Skeletal muscle tissue (tissue), 4 donors: ENCODE data around the gene GID4. TPM values are rescaled to one million over a fixed set of nuclear protein-coding genes. Genes with fewer than 3 reads are reported as not detected.

ENCODE experiments used
- H3K27ac ChIP-seq: one replicate; pipeline ENCODE4 v1.7.0; 2013; ENCODE audit warnings: mild to moderate bottlenecking, low read depth, low read length, inconsistent platforms
- H3K27me3 ChIP-seq, 3 donors: one replicate each; pipeline ENCODE4 v1.7.0; 2013; ENCODE audit warnings: low read length in 3 of 3; ENCODE audit not compliant: control insufficient read depth in 3 of 3, insufficient read depth in 3 of 3
- H3K36me3 ChIP-seq, 3 donors: one replicate each; pipeline ENCODE4 v1.7.0; 2013; ENCODE audit warnings: low read length in 3 of 3; ENCODE audit not compliant: control insufficient read depth in 3 of 3, insufficient read depth in 3 of 3
- H3K4me1 ChIP-seq, 3 donors: one replicate each; pipeline ENCODE4 v1.7.0; 2013; ENCODE audit warnings: low read length in 3 of 3, mild to moderate bottlenecking in 3 of 3; ENCODE audit not compliant: control insufficient read depth in 3 of 3, insufficient read depth in 3 of 3
- H3K4me3 ChIP-seq, 3 donors: one replicate each; pipeline ENCODE4 v1.7.0; 2013; ENCODE audit warnings: low read length in 3 of 3
- H3K9ac ChIP-seq, 3 donors: one replicate each; pipeline ENCODE4 v1.7.0; 2013; ENCODE audit warnings: low read length in 3 of 3, mild to moderate bottlenecking in 3 of 3, moderate library complexity in 2 of 3, low read depth in 1 of 3
- H3K9me3 ChIP-seq, 3 donors: one replicate each; pipeline ENCODE4 v1.7.0; 2013; ENCODE audit warnings: low read length in 3 of 3; ENCODE audit not compliant: control insufficient read depth in 3 of 3
- total RNA-seq: library from RNA; depleted of rRNA; stranded (reverse); fragments of >200 nt; gene quantifications from one replicate; pipeline ENCODE4 v1.2.3, GENCODE V29; 2014
- donor health status: Osteomylitis.

The GID4 gene
- total RNA-seq, 1 donor from 2014 or later, result 5.2 TPM

DNA sequence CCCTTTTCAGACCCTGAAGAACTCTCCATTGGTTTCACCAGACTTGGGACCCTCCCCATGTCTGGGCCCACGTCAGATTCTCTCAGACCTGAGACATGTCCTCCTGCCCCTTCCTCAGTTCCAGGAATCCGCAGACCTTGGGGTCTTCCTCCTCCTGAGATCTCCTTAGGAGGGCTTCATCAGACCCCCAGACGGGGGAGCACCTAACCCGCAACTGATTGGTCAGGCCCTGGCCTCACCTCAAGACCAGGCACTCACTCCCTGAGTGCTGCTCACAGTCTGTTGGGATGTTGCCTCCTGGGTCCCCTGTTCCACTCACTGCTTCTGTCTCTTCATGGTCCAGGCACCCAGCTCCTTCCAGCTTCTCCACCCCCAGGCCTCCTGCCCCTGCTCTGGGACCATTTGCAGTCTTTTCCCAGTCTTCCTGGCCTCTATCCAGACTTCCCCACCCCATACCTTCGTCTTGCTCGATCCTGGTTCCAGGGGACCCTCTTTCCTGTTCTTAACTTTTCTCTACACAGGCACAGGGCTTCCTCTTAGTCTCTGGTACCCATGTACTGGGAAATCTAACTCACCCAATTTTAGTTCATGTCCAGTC, 1.2 kb downstream of the GID4 start:
- peak overlapping the region; percentile 83 for H3K27ac ChIP-seq
- peak overlapping the region; percentile 75 to 87 (median 78) for H3K4me3 ChIP-seq
- peak overlapping the region; percentile 85 to 88 (median 85) for H3K9ac ChIP-seq
- H3K27me3 ChIP-seq, result no peaks in the 10 kb centered on the region
- H3K9me3 ChIP-seq, result no peaks in the 10 kb centered on the region
- H3K36me3 ChIP-seq, result peaks cover 0 to 7% (median 5%) of the 10 kb centered on the region in 3 donors
- peaks cover 26 to 51% (median 31%) of the 10 kb centered on the region in 3 donors for H3K4me1 ChIP-seq

DNA sequence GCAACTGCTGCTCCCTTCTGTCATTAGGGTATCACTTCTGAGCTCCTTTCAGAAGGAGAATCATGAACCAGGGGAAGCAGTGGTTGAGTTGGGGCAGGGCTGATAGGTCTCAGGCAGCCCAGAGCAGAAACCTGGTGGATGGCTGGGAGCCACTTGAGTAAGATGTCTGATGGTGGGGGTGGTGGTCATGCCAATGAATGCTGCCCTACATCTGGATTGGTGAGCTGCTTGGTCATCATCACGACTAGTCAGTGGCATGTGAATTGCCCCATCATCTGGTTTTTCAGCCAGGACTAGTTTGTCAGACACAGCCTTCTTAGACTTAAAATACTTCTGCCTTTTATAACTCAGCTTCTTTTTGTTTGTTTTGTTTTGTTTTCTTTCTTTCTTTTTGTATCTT, 2.6 kb downstream of the GID4 start:
- no peak overlapping the region for H3K4me3 ChIP-seq
- H3K4me1 ChIP-seq, result peaks cover 26 to 51% (median 31%) of the 10 kb centered on the region in 3 donors
- no peaks in the 10 kb centered on the region for H3K27me3 ChIP-seq
- H3K9ac ChIP-seq, result peak overlapping the region in 2 of 3 donors; percentile 36 to 42
- H3K36me3 ChIP-seq, result peaks cover 4 to 13% (median 13%) of the 10 kb centered on the region in 3 donors
- H3K27ac ChIP-seq, result peak overlapping the region; percentile 22
- H3K9me3 ChIP-seq, result no peaks in the 10 kb centered on the region

DNA sequence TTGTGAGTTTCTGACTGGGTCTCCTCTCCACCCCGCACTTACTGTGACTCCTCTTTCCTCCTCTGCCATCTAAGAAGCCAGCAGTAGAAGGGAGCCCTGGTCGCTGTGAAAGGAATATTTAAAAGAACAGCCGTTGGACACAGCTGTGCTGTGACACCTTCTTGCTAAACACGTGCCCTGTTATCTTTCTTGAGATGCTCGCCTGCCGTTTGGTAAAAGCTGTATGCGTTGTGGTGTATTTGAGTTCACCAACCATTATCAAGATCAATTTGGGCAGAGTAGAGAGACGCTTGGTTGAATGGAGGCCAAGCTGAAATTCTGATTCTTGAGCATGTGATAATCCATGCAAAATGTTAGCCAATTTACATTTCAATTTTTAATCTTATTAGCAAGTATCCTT, 3.8 kb downstream of the GID4 start:
- no peak overlapping the region for H3K9ac ChIP-seq
- no peaks in the 10 kb centered on the region for H3K27me3 ChIP-seq
- no peaks in the 10 kb centered on the region for H3K9me3 ChIP-seq
- H3K4me1 ChIP-seq, result peaks cover 21 to 46% (median 27%) of the 10 kb centered on the region in 3 donors
- H3K4me3 ChIP-seq, result no peak overlapping the region
- H3K27ac ChIP-seq, result no peak overlapping the region
- H3K36me3 ChIP-seq, result peaks cover 10 to 20% (median 20%) of the 10 kb centered on the region in 3 donors

DNA sequence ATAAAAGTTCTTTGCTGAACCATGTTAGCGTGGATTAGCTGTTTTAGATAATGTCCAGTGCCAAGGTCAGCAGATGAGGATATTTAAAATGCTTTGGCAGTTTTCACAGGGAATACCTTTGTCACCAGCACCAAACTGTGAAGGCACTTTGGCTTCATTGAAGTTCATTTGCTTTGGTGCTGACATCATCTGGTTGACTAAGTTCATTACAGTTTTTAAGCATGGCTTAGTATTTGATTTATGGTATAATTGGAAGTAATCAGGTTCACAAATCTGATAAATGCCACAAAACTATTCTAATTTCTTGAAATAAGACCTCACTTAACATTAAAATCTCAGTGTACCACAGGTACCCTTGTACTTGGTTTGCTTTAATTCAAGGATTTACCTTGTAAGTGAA, 4.3 kb downstream of the GID4 start:
- H3K4me1 ChIP-seq, result peaks cover 16 to 41% (median 22%) of the 10 kb centered on the region in 3 donors
- no peak overlapping the region for H3K9ac ChIP-seq
- H3K36me3 ChIP-seq, result peaks cover 10 to 20% (median 20%) of the 10 kb centered on the region in 3 donors
- no peaks in the 10 kb centered on the region for H3K9me3 ChIP-seq
- no peaks in the 10 kb centered on the region for H3K27me3 ChIP-seq
- H3K27ac ChIP-seq, result no peak overlapping the region
- H3K4me3 ChIP-seq, result no peak overlapping the region

DNA sequence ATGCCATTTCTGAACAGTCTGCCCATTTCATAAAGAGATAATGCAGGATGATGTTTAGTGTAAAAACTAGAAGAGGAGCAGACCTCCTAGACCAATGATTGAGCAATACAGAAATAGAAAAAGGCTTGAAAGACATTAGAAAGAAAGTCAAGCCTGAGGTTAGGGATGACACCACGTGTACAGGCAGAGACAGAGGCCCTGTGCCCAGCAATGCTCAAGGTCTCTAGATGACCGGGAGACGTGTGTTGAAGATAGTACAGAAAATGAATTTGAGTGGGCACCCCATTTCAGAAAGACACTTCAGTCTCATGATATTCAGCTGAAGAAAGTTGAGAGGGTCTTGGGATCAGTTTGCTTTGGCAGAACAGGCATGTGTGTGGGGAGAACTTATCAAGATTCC, 5.4 kb downstream of the GID4 start:
- H3K4me3 ChIP-seq, result no peak overlapping the region
- H3K9me3 ChIP-seq, result no peaks in the 10 kb centered on the region
- H3K27ac ChIP-seq, result no peak overlapping the region
- H3K36me3 ChIP-seq, result peaks cover 10 to 20% (median 20%) of the 10 kb centered on the region in 3 donors
- no peaks in the 10 kb centered on the region for H3K27me3 ChIP-seq
- H3K4me1 ChIP-seq, result peaks cover 15 to 39% (median 21%) of the 10 kb centered on the region in 3 donors
- no peak overlapping the region for H3K9ac ChIP-seq

DNA sequence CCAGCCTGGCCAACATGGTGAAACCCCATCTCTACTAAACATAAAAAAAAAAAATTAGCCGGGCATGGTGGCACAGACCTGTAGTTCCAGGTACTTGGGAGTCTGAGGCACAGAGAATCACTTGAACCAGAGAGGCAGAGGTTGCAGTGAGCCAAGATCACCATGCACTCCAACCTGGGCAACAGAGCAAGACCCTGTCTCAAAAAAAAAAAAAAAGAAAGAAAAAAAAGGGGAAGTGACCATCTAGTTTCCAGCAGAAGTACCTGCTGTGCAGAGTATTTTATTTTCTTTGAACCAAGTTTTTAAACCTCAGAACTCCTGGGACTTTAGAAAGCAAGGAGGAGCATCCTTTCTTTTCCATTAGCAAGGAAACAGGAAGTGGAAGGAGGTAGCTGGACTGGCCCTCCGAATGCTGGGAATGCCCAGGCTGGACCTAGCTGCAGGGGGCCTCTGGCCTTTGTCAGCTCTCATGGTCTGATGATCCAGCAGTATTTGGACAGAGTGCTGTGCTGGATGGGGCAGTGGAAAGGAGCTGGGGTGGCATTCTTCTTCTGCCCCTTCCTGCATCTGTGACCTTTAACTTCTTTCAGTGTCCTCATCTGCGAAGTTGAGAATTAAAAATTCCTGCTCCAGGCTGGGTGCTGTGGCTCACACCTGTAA, 6.6 kb downstream of the GID4 start:
- Histone ChIP-seq H3K4me3 (no peak overlapping the region), H3K9me3 (no peaks in the 10 kb centered on the region), H3K27ac (no peak overlapping the region), H3K27me3 (no peaks in the 10 kb centered on the region), H3K36me3 (peaks cover 10 to 20% (median 20%) of the 10 kb centered on the region in 3 donors), H3K9ac (no peak overlapping the region), H3K4me1 (peaks cover 5 to 30% (median 11%) of the 10 kb centered on the region in 3 donors)

DNA sequence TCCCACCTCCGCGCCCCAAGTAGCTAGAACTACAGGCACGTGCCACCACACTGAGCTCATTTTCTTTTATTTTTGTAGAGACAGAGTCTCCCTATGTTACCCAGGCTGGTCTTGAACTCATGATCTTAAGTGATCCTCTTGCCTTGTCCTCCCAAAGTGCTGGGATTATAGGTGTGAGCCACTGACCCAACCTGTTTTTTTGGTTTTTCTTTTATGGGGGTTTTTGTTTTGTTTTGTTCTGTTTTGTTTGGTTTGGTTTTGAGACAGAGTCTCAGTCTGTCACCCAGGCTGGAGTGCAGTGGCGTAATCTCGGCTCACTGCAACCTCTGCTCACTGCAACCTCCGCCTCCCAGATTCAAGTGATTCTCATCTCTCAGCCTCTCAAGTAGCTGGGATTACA, 16.4 kb downstream of the GID4 start:
- Histone ChIP-seq H3K27me3 (no peaks in the 10 kb centered on the region), H3K9me3 (no peaks in the 10 kb centered on the region), H3K4me1 (no peaks in the 10 kb centered on the region), H3K9ac (no peak overlapping the region), H3K4me3 (no peak overlapping the region), H3K36me3 (peaks cover 24 to 35% (median 29%) of the 10 kb centered on the region in 3 donors), H3K27ac (no peak overlapping the region)

DNA sequence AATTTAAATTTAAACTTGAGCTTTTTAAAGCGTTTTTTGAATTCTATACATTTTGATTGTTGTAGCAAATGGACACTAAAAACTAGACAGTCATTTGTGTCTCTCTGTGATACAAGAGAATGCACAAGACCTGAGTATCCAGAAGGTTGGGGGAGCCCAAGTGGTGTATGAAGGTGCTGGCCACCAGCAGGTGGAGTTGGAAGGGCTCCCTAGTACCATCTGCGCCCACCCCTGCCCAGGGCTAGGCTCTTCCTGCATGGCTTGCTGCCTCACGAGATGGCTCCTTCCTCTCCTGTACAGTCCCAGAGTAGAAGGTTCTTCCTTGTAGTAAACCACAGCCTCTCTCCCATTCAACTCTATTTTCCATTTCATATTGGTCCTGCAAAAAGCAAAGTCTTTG, 17.0 kb downstream of the GID4 start:
- Histone ChIP-seq H3K27me3 (no peaks in the 10 kb centered on the region), H3K27ac (no peak overlapping the region), H3K9ac (no peak overlapping the region), H3K4me3 (no peak overlapping the region), H3K4me1 (no peaks in the 10 kb centered on the region), H3K9me3 (no peaks in the 10 kb centered on the region), H3K36me3 (peaks cover 27 to 39% (median 33%) of the 10 kb centered on the region in 3 donors)

DNA sequence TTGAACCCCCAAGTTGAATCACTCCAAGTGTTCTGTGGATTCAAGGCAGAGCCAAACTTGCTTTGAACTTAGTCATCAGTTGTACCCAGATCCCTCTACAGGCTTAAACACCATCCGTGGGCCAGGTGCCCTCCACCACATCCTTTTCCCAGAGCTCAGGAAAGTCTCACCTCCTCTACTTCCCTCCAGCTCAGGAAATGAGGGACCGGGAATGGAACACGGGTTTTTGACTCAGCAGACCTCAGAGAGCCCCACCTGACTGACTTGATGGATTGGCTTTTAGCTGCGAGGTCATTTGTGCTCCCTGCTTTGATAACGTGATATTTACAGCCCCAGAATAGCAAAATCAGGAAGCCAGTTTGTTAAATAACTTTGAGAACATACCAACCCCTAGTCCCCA, 20.1 kb downstream of the GID4 start:
- no peak overlapping the region for H3K9ac ChIP-seq
- H3K27ac ChIP-seq, result no peak overlapping the region
- H3K27me3 ChIP-seq, result no peaks in the 10 kb centered on the region
- no peak overlapping the region for H3K4me3 ChIP-seq
- peaks cover 28 to 43% (median 42%) of the 10 kb centered on the region in 3 donors for H3K36me3 ChIP-seq
- H3K9me3 ChIP-seq, result no peaks in the 10 kb centered on the region
- H3K4me1 ChIP-seq, result peaks cover 0 to 7% (median under 1%) of the 10 kb centered on the region in 3 donors

DNA sequence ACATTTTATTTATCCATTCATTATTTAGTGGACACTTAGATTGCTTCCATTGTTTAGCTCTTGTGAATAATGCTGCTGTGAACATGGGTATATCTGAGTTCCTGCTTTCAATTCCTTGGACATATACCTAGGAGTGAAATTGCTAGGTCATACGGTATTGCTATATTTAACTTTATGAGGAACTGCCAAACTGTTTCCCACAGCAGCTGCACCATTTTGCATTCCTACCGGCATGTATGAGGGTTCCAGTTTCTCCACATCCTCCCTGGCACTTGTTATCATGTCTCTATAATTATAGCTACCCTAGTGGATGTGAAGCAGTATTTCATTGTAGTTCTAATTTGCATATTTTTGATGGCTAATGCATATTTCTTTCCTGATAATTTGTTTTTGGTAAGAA, 24.8 kb downstream of the GID4 start:
- Histone ChIP-seq H3K4me1 (peaks cover 0 to 11% (median 5%) of the 10 kb centered on the region in 3 donors), H3K9ac (no peak overlapping the region), H3K27ac (peak overlapping the region; percentile 90), H3K9me3 (no peaks in the 10 kb centered on the region), H3K4me3 (no peak overlapping the region), H3K36me3 (peaks cover 21 to 45% (median 42%) of the 10 kb centered on the region in 3 donors), H3K27me3 (no peaks in the 10 kb centered on the region)
